Right forelimb (tissue), 1 donor: ENCODE results near the gene MBD3L1.

Source experiments
- DNase-seq: peaks from one replicate; pipeline ENCODE4 v3.0.0-alpha.2; 2018

Gene MBD3L1

GRCh38 chr19:8832132-8833021 lies at the start of gene MBD3L1, which contains the start of gene ZNF558:
TSS of gene MBD3L1 (plus strand) at chr19:8832377. CDS start at chr19:8842679, 10,302 bp downstream.
TSS of gene ZNF558 (minus strand) at chr19:8832304. CDS start at chr19:8822659, 9,645 bp downstream.
- DNase-seq, result peak; percentile 98

- DNase-seq, result no peak
Measured at GRCh38 chr19:8794823-8795222, 37.4 kb upstream of the MBD3L1 start.

DNA sequence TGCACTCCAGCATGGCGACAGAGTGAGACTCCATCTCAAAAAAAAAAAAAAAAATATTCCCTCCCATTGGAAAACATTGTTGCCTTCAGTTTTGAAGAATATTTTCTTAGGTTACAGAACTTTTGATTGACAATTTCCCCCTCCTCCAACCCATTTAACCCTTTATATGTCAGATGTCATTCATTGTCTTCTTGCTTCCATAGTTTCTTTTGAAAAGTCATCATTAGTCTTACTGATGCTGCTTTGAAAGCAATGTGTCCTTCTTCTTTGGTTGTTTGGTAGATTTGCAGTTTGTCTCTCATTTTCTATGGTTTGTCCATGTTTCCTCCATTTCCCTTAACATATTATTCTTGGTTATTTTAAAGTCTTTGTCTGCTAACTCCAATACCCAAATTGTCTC lies 25.5 kb upstream of the MBD3L1 start:
- no peak for DNase-seq

DNA sequence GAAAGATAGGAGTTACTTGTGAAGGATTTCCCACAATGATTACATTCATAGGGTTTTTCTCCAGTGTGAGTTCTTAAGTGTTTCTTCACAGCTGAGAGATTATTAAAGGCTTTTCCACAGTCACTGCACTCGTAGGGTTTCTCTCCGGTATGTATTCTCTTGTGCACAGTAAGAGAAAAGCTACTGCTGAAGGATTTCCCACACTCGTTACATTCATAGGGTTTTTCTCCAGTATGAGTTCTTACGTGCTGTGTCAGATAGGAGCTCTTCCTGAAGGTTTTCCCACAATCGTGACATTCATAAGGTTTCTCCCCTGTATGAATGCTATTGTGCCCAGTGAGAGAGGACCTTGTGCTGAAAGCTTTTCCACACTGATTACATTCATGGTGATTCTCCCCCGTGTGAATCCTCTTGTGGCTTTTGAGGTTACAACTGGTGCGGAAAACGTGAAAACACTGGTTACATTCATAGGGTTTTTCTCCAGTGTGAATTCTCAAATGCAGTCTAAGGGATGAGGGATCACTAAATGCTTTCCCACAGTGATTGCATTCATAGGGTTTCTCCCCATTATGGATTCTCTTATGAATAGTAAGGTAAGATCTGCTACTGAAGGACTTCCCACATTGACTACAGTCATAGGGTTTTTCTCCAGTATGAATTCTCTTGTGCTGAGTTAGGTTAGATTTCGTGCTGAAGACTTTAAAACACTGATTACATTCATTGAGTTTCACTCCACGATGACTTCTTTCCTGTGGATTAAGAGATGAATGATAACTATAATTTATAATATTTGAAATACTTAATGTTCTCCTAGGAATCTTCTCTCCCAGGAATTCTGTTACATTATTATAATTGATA lies 20.6 kb upstream of the MBD3L1 start:
- DNase-seq, result no peak

DNA sequence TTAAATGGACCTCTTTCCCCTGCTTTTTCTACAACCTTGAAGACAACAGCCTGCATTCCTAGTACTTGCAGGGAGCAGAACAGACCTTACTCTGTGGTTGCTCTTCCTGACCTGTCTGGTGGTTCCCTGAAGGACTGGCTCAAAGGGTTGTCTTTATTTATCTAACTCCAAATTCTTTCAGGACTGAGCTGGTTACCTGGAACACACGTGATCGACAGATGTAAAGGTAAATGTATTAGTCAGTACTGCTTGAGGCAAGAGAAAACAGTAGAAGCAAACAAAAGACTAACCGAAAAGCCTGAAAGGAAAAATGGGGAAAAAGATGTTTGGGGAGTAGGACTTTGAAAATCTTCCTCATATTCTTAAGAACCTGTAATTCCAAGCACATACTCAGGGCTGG lies 18.0 kb upstream of the MBD3L1 start:
- DNase-seq, result no peak

DNA sequence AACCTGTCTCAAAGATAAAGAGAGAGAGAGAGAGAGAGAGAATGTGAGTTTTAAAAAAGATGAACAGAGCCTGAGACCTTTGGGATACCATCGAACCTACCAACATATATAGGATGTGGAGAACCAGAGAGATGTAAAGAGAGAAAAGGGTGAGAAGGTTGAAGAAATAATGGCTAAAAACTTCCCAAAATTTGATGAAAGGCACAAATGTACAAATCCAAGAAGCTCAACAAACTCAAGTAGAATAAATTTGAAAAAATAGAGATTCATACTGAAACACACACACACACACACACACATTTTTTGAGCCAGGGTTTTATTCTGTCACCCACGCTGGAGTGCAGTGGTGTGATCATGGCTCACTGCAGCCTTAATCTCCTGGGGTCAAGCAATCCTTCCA lies 16.4 kb upstream of the MBD3L1 start:
- DNase-seq, result no peak

- DNase-seq, result no peak
Measured at GRCh38 chr19:8820234-8820633, 11.9 kb upstream of the MBD3L1 start.

- DNase-seq, result no peak
Measured at GRCh38 chr19:8821748-8822241, 10.4 kb upstream of the MBD3L1 start.

DNA sequence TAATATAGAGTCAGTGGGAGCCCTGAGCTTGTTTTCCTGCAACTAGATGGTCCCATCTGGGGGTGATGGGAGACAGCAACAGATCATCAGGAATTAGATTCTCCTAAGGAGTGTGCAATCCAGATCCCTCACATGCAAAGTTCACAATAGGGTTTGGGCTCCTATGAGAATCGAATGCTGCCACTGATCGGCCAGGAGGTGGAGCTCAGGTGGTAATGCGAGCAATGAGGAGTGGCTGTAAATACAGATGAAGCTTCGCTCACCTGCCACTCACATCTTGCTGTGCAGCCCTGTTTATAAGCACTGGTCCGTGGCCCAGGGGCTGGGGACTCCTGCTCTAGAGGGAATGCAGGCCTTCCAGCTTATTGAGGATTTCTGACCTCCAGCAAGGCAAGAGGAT lies 5.8 kb upstream of the MBD3L1 start:
- no peak for DNase-seq

GRCh38 chr19:8827277-8827676 lies 4.9 kb upstream of the MBD3L1 start:
- DNase-seq, result no peak

DNA sequence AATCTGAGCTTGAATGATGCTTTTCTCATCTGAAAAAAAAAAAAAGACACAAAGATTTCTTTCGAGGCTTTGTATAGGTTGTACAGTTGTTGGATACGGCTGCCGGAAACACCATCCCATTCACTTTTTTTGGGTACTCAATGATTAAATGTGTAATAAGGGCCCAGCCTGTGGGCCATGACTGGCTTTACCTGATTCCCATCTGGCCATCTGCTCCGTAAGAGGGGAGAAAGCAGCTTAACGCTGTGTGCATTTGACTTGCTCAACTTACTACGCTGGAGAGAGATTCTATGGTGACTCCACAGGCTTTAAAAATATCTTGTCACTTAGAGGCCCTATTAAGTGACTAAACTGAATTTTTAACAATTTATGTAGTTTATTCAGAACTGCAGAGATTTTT lies 804 bp upstream of the MBD3L1 start:
- no peak for DNase-seq

- no peak for DNase-seq
Measured at GRCh38 chr19:8831832-8832131, 395 bp upstream of the MBD3L1 start.

DNA sequence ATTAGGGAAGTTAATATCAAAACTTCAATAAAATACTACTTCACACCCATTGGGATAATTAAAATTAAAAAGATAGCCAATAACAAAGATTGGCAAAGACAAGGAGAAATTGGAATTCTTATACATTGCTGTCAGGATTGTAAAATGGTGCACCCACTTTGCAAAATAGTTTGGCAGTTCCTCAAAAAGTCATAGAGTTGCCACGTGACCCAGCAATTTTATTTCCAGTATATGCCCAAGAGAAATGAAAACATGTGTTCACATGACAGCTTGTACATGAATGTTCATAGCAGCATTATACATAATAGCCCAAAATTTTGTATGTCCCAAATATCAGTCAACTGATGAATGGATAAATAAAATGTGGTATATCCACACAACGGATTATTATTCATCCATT lies 3.3 kb downstream of the MBD3L1 start:
- no peak for DNase-seq

GRCh38 chr19:8835877-8836276 lies 3.7 kb downstream of the MBD3L1 start:
- no peak for DNase-seq

DNA sequence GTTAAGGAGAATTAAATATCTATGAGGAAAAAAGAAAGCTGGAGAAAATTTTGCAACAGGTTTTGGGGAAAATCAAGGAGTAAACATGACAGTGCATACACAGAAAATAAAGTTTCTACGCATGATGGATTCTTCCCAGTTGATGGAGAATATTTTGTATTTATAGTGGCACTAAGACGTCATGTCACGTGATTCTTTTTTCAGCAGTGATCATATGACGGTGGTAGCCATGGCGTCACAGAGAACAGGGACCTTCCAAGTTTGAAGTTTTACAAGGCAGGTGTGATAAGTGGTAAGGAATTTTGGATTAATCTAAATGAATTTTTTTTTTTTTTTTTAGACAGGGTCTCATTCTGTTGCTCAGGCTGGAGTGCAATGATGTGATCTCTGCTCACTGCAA lies 8.5 kb downstream of the MBD3L1 start:
- DNase-seq, result no peak

- DNase-seq, result no peak
Measured at GRCh38 chr19:8846819-8847218, 14.6 kb downstream of the MBD3L1 start.

- no peak for DNase-seq
Measured at GRCh38 chr19:8849232-8849631, 17.1 kb downstream of the MBD3L1 start.

- DNase-seq, result no peak
Measured at GRCh38 chr19:8850488-8850887, 18.3 kb downstream of the MBD3L1 start.

GRCh38 chr19:8858260-8858659 lies 26.1 kb downstream of the MBD3L1 start:
- no peak for DNase-seq

GRCh38 chr19:8866344-8866743 lies 34.2 kb downstream of the MBD3L1 start:
- no peak for DNase-seq

GRCh38 chr19:8877854-8878705 lies 45.9 kb downstream of the MBD3L1 start:
- DNase-seq, result no peak

DNA sequence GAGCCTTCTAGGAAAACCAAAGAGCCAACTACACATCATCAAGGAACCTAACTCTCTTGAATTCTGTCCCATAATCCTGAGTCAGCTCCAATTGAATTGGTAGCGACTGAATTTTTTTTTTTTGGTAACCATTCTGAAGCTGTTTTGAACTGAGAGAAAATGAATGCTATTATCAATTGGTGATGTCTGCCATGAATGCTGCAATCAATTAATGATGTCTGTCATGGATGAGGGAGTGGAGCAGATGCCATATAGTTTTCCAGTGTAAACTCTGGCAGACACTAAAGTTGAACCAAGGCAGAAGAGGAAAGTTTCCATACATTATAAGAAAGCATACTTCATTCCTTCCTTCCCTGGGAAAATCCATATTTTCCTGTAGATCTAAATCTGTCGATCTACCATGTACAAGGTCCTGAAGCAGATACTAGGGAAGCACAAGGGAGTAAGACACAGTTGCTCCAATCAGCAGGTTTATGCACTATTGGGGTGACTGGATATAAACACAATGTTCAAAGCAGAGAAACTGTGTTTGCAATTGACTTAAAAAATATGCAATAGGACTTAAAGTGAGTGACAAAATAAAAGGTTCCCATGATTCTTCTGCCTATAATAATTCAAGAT lies 48.8 kb downstream of the MBD3L1 start:
- no peak for DNase-seq
